Adrenal gland (tissue), 5 donors: Measurements from ENCODE around the gene ANKS1A.

Experiments
- CTCF ChIP-seq, 6 experiments: fragments of 450-650 bp in 4 of 6; fragments of 200-600 bp in 2 of 6; sonication (generic) in 1 of 6; IDR thresholded peaks; 1 replicate in 5 of 6; 2 replicates in 1 of 6; pipeline versions ENCODE4 v1.5.1 to v1.8.0; 2016 to 2021; ENCODE audit warnings: antibody characterized with exemption in 6 of 6, mild to moderate bottlenecking in 2 of 6, moderate library complexity in 1 of 6
- POLR2A ChIP-seq, 2 donors: fragments of 450-650 bp; IDR thresholded peaks; one replicate each; pipeline ENCODE4 v1.6.1; 2017; ENCODE audit warnings: antibody characterized with exemption in 2 of 2, mild to moderate bottlenecking in 2 of 2, moderate library complexity in 1 of 2
- donor health status: DM: no; HTN: no; CAD: no.

- TF ChIP-seq CTCF (IDR thresholded peaks at IDR 0.05) (no peak), POLR2A (IDR thresholded peaks at IDR 0.05) (no peak)
Measured at GRCh38 chr6:34911822-34912221, 22.8 kb downstream of the ANKS1A start.
